GM19395 (cell line): ENCODE results near the gene PNPLA8.
"Not testable (repeated sequence)": the region's sequence is repeated elsewhere in the genome, so short reads cannot be mapped to it uniquely, and the experiment has no call there.

Experiments
- ATAC-seq: cut with Tn5 transposase; IDR thresholded peaks from one replicate; pipeline ENCODE4 v1.9.1; 2021; ENCODE audit warnings: mild to moderate bottlenecking, moderate library complexity; ENCODE audit not compliant: unreplicated experiment

Gene PNPLA8

DNA sequence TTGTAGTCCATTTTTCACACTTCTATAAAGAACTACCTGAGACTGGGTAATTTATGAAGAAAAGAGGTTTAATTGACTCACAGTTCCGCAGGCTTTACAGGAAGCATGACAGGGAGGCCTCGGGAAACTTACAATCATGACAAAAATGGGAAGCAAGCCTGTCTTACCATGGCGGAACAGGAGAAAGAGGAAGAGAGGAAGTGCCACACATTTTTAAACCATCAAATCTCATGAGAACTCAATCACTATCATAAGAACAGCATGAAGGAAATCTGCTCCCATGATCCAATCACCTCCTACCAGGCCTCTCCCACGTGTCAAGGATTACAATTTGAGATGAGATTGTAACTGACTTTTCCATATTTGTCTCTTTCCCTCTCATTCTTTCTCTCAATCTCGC lies 9.3 kb upstream of the PNPLA8 start:
- no peak for ATAC-seq

DNA sequence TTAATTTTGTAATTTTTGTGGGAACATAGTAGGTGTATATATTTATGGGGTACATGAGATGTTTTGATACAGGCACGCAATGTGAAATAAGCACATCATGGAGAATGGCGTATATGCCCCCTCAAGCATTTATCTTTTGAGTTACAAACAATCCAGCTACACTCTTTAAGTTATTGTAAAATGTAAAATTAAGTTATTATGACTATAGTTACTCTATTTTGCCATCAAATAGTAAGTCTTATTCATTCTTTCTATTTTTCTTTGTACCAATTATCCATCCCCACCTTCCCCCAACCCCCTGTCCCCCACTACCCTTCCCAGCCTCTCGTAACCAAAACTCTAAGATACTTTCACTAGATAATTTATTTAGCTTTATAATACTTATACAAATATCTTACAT lies 7.8 kb upstream of the PNPLA8 start:
- ATAC-seq = no peak

DNA sequence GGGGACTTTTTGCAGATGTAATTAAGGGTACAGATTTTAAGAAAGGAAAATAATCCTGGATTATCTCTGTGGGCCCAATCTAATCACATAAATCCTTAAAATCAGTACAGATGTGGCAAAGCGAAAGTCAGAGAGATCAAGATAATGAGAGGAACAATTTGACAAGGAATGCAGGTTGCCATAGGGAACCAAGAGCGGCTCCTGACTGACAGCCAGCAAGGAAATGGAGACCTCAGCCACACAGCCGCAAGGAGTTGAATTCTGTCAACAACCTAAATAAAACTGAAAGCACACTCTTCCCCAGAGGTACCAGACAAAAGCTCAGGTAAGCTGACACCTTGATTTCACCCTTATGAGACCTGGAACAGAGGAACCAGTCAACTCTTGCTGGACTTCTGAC lies 3.4 kb upstream of the PNPLA8 start:
- no peak for ATAC-seq

DNA sequence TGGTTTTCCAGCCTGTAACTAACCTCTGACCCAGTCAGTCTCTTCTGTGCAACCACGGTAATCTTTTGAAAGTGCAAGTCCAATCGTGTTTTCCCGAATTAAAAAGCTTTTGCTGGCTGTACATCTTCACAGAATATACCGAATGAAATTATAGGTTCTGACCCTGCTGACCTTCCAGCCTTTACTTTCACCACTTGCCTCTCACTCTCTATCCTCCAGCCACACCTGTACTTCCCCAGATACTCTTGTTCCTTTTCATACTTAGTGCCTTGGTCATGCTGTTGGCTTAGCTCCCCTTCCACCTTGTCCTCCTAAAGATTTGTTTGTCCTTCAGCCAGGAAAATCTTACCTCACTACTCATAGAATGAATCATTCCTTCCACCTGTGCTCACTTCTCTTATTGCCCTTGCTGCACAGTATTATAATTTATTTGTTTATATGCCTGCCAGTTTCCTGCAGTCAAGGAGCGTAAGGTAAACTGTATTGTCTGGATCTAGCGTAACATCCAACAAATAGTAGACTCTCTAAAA lies 2.3 kb upstream of the PNPLA8 start:
- ATAC-seq = no peak

DNA sequence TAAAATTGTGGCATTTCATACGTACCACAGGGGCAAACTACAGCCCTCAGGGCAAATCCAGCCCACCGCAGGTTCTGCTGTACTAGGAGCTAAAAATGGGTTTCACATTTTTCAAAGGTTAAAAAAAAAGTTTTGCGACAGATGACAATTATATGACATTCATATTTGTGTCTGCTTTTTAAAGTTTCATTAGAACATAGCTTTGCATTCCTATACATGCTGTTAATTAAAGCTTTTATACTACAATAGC lies 758 bp upstream of the PNPLA8 start:
- ATAC-seq = no peak

DNA sequence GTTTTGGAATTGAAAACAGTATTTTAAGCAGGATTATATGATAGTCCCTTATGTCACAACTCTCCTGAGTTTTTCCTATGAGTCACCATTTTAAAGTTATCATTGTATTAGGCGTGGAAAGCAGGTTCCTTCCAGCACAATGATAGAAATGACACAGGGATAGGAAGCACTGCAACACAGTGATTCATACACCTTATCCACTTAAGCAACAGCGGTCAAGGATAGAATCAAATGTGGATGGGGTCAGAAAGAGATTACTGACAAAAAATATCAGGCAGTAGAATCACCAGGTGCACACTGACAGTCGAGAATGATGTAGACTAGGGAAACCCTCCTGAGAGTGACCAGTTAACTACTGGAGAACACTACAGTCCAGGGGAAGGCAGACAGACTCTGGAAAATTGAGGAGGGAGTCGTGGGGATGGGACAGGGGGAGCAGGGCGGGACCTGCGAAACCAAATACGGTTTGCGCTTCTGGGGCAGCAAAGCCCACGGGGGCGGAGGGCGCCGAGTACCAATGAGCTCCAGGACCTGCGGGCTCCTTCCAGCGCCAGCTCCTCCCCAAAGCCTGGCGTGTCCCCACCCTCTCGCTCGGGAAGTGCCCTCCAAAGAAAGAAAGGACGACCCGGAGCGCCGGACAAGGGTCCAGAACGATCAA lies 479 bp downstream of the PNPLA8 start:
- peak; percentile 59 for ATAC-seq

DNA sequence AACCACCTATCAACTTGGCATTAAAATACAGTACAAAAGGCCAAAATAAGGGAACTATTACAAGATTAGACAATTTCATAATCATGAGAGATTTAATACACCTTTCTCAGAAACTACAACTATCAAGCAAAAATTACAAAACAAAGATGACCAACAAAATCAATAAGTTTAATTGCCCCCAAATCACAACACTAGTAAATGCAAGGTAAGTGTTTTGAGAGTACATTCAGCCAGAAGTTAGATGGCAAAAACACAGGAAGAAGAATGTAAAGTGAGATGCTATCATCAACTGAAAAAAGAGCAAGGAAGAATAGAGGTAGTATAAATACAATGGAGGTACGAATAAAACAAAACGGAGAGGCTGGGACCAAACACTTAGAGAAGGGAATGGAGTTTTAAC lies 3.2 kb downstream of the PNPLA8 start:
- no peak for ATAC-seq

DNA sequence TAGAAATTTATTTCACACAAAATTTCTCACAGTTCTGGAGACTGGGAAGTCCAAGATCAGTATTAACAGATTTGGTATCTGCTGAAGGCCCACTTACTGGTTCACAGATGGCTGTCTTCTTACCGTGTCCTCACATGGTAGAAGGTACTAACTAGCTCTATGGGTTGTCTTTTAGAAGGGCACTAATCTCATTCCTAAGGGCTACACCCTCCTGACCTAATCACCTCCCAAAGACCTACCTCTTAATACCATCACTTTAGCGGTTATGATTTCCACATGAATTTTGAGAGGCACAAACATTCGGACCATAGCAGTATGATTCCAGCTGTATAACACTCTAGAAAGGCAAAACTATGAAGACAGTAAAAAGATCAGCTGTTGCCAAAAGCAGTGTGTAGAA lies 8.0 kb downstream of the PNPLA8 start:
- ATAC-seq = no peak

DNA sequence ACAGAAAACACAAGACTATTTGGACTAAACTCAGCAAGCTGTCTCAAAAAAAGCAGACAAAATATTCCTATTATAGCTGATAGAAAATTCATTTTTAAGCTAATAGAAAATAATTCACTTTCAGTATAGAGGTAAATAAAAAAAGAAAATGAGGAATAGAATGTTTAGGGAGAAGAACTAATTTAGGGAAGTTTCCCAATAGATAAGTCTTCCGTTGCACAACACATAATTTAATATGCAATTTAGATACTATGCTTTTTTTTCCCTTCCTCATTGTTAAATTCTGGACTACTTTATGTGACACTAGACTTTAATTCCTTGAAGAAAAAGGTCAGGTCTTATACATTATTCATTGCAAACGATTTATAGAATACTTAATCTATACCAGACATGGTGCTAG lies 10.3 kb downstream of the PNPLA8 start:
- no peak for ATAC-seq

DNA sequence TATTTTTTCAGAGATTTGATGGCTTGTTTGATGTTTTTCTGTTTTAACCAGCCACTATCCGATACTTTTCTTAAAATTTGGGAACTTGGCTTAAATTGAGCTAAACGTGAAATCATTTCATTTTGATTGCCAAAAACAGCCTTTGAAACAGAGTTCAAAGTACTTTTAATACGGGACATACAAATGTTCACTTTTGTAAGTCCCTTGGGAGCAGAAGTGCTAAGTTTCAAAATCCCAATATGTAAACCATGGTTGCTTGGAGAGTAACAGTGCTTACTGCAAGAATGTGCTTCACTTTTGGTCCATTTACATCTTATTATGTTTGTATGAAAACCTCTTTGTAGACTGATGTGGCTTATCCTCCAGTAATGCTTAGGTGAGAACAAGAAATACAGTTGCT lies 10.9 kb downstream of the PNPLA8 start:
- ATAC-seq = no peak

DNA sequence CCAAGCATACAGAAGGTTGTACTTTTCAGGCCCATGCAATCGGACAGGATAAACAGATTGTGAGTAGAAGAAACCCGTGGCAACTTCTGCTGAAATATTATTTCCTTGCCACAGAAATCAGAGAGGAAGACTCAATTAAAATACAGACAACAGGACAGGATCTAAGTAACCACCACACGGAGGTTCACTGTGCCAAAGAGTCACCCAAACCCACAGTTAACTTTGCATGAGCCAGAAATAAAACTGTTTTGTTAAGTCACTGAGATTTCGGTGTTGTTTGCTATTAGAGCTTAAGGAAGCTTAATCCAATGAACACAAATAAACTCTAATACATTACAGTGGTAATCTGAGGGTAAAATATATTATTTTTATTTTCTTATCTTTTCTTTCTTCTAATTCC lies 14.0 kb downstream of the PNPLA8 start:
- no peak for ATAC-seq

DNA sequence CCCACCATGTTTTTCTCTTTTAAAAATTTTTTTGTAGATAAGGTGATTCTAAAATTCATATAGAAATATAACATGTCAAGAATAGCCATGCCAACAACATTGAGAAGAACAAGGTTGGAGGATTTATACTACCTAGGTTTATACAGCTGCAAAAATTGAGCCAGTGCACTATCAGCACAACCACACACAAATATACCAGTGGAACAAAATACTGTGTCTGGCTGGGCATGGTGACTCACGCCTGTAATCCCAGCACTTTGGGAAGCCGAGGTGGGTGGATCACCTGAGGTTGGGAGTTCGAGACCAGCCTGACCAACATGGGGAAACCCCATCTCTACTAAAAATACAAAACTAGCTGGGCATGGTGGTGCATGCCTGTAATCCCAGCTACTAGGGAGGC lies 21.4 kb downstream of the PNPLA8 start:
- not testable (repeated sequence) for ATAC-seq

DNA sequence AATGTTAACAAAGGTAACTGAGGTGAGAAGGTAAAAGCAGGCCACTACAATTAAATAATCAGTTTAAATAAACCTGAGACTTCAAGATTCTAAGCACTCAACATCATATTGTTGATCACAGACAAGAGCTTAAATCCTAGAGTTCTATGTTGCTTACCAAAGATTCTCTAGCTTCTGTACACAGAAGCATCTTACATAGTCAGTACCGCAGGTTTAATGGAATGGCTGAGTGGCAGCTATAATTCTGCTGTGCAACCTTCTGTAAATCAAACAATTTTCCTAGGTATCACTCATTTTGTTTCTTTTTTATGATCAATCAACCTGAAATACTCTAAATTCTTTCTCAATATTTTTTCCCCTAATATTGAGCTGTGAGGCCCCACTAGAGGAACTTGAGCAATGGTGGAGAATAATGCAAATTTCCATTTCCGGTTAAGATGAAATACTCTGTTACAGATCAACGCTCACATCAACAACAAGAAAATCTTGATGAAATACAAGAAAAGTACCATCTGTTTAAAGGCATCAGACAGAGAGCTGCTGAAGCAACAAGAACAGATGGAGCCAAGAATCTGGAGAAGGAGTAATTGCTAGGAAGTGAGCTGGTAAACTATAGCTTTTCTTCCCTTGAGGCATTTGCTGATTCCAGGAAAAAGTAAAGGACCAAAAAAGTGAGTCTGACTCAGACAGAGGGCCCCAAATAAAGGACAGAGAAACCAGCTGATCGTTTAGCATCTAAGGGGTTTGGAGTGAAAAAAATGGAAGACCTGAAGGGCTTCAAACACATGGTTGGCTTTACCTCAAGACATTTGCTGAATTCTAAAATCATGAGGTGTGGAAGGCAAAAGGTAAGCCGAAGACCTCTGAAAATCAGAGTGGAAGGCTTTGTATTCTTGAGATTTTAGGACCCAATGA lies 22.6 kb downstream of the PNPLA8 start:
- peak; percentile 99 for ATAC-seq

DNA sequence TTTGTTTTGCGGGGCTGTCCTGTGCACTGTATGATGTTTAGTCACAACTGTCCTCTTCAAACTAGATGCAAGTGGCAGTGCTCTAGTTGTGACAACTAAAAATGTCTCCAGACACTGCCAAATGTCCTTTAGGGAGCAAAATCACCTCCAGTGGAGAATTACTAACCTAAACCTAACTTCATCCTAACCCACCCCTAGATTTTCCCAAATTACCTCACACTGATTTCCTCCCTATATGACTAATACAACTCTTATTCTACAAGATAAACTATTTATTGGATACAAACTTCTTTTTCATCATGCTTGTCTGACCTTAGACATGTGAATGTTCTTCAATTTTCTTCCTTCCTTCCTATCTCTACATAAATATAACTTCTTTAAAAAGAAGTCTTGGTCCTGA lies 26.4 kb downstream of the PNPLA8 start:
- ATAC-seq = no peak

DNA sequence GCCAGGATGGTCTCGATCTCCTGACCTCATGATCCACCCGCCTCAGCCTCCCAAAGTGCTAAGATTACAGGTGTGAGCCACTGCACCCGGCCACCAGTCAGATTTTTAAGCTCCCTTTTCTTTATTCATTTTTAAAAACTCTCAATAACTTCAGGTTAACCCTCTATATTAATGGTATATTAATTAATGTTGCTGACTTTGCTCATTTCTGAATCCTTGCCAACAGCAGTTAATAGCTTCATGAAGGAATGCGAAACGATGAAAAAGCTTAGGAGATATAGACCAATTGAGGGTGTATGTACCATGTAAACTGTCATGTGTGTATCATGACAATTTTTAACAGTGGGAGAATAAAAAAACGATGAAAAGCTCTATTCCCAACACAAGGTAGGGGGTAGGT lies 27.5 kb downstream of the PNPLA8 start:
- no peak for ATAC-seq

DNA sequence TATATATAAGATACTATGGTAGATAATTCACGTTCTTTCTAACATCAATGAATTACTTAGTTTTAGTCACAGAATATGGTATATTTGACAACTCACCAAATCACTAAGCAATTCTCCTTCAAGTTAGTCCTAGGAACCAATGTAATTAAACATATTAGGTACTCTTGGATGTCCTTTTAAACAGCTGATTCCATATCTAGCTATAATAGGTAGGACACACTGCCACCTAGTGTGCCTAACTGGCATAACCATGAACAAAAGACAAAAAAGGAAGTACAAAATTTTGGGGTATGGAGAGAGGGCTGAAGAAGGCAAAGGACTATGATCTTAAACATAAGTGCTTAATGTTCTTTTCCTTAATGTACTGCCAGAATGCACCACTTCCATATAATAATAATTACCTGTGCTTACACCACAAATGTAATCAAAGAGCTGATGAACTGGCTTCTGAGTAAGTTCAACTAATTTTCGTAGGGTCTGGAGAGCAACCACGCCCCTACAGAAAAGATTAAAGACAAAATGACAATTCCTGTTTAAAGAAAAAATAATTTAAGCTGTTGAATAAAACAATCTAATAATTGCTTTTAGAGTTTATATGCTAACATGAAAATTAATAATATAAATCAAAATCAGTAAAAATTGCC lies 28.7 kb downstream of the PNPLA8 start:
- peak; percentile 90 for ATAC-seq

DNA sequence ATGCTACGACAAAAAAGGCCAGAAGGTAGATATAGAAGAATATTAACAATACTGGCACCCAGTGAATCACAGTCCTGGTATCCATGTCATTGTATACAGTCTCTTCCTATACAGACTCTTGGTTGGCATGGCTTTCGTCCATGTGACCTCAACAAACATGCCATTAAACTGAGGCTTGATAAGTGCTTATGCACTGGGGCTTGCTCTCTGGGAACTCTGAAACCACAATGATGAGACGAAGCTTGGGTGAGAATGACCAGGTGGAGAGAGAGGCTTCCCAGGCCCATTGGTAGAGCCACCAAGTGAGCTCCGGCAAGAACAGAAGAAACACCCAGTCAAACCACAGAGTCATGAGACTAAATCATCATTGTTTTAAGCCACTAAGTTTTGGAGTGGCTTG lies 33.2 kb downstream of the PNPLA8 start:
- no peak for ATAC-seq

DNA sequence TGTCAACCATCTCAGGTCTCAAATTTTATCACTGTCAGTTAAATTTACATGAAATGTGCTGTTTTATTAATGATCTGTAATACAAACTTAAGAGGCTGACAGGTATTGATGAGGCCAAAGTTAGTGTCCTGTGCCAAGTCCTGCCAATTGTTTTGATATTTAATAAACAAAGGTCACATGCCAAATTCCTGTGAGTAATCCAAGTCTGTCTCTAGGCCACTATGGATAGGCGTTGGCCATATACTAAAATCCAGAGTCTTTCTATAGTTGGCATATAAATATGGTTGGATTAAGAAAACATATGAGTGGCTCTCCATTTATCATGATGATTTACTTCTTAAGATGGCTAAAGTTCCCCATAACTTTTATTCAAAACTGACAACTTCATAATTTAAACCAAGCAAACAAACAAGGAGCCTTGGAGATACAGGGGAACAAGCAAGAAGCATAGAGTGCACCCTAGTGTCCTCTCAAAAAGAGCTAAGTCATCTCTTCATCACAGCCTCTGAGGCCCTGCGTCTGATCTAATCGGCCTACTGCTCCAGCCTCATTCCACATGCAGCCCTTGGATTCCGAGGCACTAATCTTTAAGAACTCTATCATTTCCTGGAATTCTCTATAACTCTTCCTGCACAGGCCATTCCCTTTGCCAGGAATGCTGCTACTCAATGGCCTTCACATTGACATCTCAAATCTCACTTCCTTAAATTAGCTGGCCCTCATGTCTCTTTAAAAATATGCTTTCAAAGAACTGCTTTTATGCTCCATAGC lies 37.0 kb downstream of the PNPLA8 start:
- ATAC-seq = no peak

DNA sequence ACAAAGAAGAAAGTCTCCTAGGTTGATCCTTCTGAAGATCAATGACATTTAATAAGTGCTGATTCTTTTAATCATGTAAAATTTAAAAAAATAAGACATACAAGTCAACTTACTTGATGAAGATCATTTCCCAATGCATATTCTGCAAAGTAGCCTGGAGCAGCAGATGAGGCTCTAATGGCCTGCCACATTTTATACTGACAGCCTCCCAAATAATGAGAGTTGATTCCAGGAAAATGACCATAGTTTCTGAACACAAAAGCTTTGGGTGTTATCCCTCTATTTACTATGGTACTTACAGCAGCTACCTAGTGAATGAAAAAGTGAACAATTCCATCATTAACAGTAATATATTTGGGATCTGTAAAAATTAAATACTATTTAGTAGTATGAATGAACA lies 38.3 kb downstream of the PNPLA8 start:
- no peak for ATAC-seq

DNA sequence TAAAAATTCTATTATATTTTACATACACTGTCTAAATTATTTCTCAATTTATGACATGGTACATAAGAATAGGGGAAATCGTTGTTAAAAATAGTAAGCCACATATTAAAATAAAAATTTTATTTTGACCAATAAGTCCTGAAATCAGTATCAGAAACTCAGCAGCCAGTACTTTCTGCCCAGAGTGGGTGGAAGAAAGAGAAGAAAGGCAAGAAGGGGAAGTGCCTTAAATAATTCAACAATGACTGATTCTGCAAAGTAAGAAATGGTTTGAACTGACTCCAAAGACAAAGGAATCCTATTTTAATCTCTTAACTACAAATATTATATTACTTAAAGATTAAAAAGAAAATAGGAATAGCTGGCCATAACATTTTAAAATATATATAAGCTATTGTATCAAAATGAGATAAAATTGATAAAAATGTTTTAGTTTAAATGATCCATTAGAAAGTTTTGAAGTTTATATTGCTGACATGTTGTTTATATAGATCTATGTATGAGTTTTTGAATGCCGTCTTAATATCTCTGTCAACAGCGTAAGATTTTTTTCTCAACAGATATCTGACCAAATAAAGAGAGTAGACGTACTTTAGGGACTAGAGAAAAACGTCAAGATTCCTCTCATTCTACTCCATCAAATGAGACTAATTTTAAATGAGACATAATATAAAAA lies 39.5 kb downstream of the PNPLA8 start:
- ATAC-seq = no peak

DNA sequence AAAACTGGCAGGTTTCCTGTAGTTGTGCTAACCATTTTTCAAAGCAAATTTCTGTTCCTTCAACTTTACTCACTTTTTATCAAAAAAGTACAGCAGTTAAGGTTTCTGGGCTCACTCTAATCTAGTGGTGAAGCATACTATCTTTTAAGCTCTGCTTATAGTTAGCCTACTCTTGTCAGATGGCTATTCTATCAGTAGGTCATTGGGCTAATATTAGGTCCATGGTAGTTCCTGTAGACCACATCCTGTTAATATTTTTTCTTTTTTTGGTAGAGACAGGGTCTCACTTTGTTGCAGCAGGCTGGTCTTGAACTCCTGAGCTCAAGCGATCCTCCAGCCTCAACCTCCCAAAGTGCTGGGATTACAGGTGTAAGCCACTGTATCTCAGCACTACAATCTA lies 41.8 kb downstream of the PNPLA8 start:
- no peak for ATAC-seq
